Measurements from ENCODE around the gene ARHGAP26.
"Not testable (repeated sequence)": the region's sequence is repeated elsewhere in the genome, so short reads cannot be mapped to it uniquely, and the experiment has no call there.

The ARHGAP26 gene

DNA sequence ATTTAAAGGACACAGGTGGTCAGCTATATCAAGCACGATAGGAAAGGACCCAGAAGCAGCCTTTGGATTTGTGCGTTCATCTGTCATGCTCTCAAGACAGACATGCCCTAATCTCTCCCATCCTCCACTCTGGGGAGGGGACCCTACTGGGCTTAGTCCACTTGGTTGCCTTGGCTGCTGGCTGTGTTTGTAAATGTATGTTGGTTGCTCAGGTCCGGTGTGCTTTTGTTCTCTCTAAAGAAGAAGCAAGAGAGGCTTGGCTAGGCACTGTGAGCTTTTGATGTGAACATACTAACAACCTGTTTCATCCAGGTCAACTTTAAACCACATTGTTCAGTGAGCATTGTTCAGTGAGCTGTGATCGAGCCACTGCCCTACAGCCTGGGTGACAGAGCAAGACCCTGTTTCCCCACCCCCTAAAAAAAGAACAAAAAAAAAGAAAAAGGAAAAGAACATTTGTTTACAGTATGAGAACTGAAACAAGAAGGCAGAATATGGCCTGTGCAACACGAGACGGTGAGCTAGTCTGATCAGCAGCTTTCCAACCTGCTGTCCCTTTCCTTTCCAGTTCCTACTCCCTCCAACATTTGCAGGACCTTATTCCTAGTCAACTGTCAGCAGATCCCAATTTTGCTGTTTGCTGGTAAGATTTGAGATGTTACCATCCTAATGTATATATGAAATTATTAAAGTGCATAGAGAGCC is 228.3 kb downstream of the ARHGAP26 start:
- no peak for DNase-seq

DNA sequence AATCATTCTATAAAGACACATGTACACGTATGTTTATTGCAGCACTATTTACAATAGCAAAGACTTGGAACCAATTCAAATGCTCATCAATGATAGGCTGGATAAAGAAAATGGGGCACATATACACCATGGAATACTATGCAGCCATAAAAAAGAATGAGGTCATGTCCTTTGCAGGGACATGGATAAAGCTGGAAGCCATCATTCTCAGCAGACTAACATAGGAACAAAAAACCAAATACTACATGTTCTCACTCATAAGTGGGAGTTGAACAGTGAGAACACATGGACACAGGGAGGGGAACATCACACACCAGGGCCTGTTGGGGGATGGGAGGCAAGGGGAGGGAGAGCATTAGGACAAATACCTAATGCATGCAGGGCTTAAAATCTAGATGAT is 230.4 kb downstream of the ARHGAP26 start:
- not testable (repeated sequence) for DNase-seq

DNA sequence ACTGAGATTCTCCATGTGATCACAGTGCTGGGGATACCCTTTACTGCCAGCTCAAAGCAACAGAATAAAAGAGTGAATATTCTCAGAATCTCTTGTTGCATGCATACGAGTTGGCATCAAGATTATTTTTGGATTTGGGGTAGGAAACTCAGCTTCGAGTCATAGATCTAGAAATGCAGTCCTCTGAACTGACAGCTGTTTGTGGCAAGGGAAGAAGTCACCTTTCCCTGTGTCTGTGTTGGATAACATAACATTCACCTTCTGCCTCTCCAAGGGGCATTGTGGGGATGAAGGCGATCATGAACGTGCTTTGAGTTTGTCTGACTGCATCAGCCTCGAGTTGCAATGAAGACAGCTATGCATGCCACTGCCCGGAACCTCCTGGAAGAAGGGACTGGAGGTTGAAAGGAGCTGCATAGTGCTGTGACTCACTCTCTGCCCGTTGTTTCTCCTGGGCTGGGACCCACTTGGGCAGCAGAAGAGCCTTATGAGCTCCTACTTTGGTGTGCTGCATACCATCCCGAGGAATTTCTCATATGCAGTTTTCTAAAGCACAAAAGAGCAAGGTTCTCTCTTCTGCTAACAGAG is 231.7 kb downstream of the ARHGAP26 start:
- peak; percentile 38 for DNase-seq

DNA sequence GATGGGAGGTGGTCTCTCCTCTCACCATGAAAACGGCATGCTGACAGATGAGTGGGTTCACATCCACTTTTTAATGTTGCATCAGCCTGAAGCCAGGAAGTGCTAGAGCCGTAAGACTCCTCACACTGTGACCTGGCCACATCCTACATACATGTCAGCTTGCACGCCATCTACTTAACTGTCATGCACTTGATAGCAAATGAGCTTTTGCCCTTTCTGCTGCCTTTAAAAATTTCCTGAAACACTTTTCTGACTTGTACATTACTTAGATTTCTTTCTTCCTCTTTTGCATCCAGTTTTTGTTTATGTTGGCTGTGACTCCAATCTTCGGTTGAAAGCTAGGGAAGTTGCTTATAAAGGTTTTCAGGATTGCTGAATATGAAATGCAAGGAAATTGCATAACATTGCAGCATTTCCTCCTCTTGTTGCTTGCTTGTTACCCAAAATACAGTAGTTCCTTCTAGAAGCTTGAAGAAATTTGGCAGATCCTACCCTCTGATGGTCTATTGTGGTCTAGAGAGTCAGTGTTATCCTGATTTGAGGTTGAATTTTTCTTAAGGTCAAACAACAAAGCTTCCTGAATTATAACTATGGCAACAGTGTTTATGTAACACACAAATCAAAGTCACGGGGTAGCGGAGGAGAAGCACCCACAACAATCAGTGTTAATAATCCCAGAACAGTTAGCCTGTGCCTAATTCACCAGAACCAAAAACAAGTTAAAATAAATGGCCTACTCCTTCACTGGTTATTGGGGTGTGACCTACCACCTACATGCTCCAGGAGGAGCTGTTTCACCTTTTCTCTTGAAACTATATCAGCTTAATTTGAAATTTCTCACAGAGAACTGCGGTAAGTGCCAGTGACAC is 232.5 kb downstream of the ARHGAP26 start:
- DNase-seq, result peak; percentile 71

DNA sequence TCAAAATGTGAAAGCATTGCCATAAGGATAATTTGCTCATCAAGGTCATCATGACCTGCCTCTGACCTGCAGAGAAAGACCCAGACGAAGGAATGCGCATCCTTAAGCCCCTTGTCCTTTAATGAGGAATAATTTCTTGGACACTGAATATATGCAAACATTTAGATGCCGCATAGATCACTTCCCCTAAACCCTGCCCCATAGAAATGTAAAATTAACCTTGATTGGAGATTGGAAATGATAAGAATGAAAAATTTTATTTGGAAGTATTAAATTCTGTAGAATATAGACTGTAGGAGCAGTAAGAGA is 233.1 kb downstream of the ARHGAP26 start:
- DNase-seq, result no peak

DNA sequence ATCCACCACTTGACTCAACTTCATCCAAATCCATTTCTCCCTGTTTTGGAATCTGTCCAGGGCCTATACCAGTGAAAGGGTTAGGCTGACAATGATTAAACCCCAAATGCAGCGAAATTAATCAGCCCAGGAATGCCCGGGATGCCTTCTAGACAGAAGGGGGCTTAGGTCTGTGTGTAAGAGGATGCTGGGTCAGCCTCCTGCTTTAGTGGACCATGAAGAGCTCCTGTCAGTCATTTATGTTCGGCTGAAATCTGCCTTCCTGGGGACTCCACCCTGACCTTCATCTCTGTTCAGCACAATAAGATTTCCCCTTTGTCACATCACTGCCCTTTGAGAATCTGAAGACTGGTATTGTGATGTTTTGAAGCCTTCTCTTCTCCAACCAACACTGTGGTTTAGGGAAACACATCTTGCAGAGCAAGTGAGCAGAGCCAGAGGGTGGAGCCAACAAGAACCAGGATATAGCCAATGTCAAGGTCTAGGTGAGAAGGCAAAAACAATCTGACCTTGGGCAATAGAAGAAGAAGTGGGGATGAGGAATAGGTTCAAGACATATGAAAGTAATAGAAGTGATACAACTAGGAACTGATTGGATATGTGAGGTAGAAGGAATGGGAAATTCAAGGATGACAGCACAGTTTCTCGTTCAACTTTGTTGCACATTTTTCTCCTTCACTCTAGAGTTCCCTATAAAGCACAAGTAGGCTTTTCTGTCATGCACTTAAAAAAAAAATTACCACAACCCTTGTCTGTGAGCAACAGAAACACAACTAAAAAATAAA is 234.4 kb downstream of the ARHGAP26 start:
- DNase-seq, result no peak

DNA sequence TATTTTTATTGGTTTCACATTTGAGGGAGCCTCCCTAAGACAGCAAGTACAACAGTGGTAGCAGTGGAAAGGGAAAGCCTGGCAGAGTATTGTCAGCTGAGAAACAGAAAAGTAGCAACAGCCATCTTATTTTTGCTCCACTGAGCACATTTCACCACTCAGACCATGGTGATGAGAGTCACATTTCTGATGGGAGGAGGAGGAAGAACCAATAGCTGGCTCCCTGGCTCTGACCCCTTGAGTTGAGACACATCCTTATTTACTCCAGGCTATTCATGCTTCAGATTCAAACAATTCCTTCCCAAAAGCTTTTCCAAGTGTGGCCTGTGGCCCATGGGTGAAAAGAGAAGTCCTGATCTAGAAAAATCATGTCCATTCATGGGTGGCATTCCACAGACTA is 236.3 kb downstream of the ARHGAP26 start:
- DNase-seq, result no peak

DNA sequence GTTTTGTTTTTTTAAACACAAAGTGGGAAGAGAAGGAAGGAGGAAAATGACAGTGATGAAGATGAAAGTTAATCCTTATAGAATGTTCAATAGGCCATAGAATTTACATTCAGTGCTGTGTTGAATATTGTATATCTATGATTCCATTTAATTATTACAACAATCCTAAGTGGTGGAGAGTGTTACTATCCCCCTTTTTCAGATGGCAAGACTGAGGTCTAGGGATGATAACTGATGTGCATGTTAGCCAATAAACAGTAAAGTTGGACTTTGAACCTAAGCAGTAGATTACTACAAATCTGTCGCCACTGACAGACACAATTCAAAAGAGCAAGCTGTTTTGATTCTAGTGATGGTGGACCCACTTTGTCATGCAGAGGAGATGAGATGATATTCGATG is 237.9 kb downstream of the ARHGAP26 start:
- no peak for DNase-seq

DNA sequence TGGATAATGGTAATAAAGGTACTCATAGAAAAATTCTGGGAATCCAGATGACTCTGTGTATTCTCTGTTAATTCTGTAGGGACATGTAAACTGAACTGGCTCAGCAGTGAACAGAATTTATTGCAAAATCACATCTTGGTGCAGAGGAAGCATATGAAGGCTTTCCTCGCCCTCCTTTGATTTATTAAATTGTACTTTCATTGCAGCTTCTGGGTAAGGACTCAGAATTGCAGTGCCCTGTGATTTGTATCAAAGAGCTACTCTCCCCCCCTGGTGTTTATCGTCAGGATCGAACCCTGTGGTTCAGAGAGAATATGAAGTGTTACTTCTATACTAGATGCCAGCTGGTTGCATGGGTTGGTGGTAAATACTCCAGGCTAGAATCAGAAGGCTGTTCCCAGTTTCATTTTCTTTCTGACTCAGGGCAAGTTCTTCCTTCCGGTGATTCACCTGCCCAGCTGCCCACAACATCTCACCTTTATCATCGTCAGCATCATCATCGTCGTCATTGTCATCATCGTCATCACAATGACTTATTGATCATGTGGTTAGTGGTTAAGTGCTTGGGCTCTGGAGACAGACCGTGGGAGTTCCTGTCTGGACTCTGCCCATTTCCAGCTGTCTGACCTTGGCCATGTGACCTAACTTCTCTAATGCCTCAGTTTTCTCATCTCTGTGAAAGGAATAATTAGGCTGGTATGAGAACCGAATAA is 238.8 kb downstream of the ARHGAP26 start:
- peak; percentile 84 for DNase-seq

DNA sequence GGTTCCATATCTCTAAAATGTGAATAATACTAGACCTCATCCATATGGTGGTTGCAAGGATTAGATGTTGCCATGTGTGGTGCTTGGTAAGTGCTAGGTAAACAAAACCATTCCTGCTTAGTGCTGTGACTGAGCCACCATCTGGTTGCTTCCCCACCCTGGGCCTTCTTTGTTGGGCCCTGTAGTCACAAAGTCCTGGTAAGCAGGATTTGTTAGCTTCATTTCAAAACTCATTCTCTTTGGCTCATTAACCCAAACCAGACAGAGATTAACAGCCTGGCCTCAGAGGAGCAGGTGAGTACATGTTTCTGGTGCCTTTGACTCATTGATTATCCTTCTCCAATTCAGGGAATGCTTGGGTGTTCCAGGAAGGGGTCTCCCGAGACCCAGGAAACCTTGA is 240.2 kb downstream of the ARHGAP26 start:
- DNase-seq, result no peak

DNA sequence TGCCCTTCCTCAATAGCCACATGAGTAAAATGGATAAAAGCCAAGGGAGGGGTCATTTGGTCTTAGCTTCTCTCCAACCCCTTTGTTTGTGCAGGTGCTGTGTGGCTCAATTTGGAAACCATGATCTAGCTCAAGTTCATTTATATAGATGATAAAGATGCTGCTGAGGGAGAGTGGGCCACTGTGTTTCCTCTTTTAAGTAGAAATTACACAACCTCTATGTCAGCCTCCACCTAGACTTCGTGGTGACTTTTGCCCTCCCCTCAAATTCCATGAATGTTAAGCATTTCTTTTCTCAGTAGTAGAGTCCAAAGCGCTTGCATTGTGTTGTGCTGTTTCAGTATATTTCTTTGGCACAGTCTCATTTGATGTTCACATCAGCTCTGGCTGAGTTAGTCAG is 241.4 kb downstream of the ARHGAP26 start:
- no peak for DNase-seq

DNA sequence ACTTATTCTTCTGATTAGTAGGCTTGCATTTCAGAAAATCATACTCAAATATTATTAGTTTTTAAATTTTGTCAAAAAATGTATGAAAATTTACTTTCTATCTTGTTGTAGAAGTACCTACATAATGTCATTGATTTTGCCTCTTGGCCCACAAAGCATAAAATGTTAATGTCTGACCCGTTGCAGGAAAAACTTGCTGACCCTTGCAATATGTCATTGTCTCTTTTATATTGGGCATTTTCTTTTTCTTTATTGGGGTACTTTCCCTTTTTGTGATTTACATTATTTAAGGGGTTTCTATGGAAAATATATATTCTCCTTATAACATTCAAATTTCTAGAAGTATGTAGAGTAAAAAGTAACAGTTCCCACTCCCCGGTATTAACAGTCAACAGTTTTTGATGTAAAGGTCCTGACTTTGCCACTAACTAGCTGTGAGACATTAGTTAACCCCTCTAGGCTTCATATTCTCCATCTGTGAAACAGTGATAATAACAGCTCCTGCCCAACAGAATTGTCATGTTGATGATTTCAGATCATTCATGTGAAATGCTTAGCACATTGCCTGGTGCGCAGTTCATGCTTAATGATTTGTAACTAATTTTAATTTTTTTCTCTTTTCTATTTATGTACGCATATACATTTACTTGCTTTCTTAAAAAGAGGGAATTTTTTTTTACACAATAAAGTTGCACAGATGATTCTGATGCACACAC is 243.2 kb downstream of the ARHGAP26 start:
- no peak for DNase-seq

DNA sequence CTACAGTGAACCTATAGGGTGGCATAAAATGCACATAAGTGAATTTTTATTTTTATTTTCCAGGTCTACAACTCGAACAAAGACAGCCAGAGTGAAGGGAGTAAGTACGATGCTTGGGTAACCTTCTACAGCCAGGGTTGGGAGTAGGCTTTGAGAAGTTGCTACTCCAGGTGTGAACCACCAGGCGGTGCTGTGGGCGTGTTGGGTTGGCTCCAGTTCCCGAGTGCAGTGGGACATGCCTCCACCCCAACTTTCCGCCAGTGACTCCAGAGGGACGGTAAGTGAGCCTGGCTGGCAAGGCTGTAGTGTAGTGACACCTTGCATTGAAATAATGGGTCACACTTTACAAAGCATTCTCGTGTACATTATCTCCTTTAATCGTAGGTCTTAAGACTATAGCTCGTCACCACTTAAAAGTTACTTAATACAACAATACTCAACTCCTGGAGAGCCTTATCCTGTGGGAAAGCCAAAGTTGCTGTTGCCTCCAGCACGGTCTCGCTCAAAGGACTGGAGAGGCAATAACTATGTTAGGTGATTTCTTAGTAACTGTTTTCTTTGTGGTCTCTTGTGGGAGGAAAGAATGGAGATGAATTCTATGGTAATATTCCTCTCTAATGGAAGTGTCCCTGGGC is 244.0 kb downstream of the ARHGAP26 start:
- peak; percentile 51 for DNase-seq

DNA sequence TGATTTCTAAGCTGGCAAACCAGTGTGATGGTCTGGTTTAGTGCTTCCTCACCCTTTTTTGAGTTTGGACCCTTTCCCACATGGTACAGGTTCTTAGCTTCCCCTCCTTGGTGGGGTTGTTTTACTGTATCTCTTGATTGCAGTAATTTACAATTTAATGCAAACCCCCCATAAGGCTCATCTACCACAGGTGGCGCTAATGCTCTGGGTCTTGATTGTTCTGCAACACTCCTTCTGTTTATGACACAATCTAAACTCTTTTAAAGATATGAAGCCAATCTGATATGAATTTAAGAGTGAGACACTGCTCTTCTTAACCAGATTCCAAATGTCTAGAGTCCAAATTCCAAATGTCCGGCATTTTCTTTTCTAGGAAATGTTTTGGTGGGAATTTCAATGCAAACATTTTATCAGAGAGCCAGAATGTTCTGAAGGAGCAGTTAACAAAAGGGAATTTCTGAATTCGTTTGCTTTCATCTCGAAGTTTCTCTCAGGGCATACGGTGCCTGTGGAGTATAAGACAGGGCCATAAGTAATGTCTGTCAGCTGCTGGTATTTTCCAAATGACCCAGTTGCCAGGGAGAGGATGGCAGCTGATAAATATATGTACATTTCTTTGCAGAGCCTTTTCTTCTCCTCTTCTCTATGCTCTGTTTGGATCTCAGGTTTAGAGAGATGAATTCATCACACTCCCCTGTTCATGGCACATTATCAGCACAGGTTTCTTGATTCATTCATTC is 246.8 kb downstream of the ARHGAP26 start:
- DNase-seq, result peak; percentile 57

DNA sequence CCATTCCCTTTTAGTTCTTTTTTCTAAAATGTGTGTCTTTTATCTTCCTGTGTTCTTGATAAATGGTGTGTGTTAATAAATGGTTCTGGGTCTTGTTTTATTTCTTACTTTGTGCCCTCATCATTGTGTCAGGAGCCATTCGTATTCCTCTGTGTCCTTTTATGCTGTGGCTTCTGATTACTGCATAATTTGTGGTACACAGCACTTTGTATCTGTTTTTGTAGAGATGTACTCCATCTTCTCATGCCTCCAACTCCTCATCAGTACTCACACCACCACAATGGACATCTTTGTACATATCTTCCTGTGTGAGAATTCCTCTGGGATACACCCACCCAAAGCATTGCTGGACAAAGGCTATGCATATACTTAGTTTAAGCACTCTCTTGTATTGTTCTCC is 247.4 kb downstream of the ARHGAP26 start:
- no peak for DNase-seq

DNA sequence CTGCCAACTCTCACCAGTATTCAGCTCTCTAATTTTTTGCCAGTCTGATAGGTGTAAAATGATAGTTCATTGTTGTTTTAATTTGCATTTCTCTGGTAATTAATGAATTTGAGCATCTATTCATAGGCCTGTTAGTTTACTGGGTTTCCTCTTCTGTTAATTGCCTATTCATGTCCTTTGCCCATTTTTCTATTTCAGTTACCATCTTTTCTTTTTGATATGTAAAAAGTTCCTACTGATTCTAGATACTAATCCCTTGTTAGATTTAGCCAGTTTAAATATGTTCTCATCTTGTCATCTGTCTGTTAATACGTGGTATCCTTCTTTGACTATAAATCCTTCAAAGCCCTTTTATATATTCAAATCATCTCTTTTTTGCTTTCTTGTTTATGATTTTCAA is 247.8 kb downstream of the ARHGAP26 start:
- no peak for DNase-seq

DNA sequence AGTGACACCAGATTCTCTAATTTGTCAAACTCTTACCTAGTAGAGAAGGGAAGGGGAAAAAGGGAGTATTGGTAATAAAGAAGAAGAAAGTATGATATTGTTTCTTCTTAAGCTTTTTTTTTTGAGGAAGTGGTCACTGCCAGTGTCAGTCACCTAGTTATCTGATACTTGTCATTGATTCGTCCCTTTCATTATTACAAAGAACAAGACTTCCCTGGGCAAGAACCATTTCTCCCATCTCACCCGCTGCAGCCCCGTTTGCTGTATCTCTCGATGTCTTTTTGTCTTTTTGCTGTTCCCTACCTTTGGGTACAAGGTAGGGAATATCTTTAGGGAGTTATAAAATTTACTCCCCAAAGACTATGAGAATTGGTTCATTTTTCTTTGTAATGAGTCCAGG is 249.0 kb downstream of the ARHGAP26 start:
- no peak for DNase-seq

DNA sequence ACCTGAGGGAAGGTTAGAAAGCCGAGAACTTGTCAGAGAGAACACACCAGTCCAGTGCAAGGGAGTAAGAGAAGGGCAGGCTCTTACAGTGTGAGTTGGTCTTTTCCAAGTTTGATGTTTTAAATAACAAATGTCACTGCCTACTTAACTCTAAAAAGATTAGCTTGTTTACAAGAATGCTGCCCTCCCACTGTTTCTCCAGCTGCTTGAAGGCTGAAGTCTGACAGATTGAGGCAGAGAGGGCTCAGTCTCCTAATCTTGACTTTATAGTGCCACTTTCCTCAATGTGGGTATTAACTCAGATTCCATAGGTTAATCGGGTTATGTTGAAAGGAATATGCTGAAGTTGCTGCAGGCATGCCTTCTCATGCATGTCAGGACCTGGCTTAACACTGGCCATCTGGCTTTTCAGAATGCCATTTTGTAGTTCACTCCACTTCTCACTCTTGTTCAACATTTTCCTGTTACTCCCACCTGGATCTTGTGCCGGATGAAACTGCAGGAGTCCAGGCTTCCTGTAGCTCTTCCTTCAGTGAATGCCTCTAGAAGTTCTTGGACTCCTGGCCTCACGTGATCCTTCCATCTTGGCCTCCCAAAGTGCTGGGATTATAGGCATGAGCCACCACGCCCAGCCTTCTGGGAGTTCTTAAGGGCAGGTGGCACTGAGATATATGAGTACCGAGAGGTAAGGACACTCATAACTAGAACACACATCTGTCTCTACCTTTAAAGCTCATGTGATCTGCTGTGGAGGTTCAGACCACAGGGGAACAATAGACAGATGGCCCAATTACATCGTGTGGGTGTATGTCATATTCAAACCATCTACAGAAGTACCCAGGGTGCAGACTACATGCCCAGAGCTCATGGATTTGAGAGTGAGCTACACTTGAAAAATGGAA is 249.7 kb downstream of the ARHGAP26 start:
- peak; percentile 38 for DNase-seq

DNA sequence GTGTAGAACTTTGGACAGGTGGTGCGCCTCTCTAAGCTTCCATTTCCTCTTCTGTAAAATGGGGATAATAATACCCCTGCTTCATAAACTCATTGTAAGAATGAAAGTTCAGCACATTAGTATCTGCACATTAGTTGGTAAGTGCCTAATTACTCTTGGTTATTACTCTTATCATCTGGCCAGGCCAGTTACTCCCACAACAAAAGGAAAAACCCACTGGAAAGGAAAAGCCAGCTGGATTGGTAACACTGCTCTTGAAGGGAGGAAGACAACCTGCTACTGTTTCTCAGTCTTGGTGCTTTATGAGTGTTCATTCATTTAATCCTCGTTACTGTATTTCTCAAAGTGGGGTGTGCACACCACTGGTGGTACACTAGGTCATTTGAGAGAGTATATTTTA is 251.4 kb downstream of the ARHGAP26 start:
- no peak for DNase-seq
